H1 (cell line): Measurements from ENCODE around the gene MCF2L2. TPM values are rescaled to one million over a fixed set of nuclear protein-coding genes. Genes with fewer than 3 reads are reported as not detected.

Experiments used
- NRF1 ChIP-seq: IDR thresholded peaks from 2 replicates; pipeline ENCODE4 v1.6.1; 2011; ENCODE audit warnings: mild to moderate bottlenecking, low read depth, low read length, improper control_type of control experiment
- POLR2A ChIP-seq, 2 experiments: IDR thresholded peaks; 1 replicate in 1 of 2; 2 replicates in 1 of 2; pipeline ENCODE4 v1.6.1; 2011; ENCODE audit warnings: low read depth in 2 of 2, low read length in 2 of 2, mild to moderate bottlenecking in 2 of 2; ENCODE audit errors: control extremely low read depth in 1 of 2
- polyA plus RNA-seq, 7 experiments: library from polyadenylated mRNA; depleted of rRNA in 3 of 7; stranded (reverse) in 5 of 7; unstranded in 2 of 7; fragments of >200 nt in 5 of 7; fragments of 200-250 nt in 2 of 7; gene quantifications; 1 replicate in 5 of 7; 2 replicates in 1 of 7; 4 replicates in 1 of 7; pipeline versions ENCODE4 v1.2.1 to v1.2.3, GENCODE V29; 2011 to 2013; ENCODE audit warnings: missing spikeins in 2 of 7, mixed read lengths in 2 of 7
- total RNA-seq: library from RNA; stranded (reverse); fragmentation: NEBNext Ultra II Directional; extraction: Animal tissue kit (Norgen Biotek cat#: 25700); gene quantifications from 2 replicates; pipeline ENCODE4 v1.2.1, GENCODE V29; 2021

MCF2L2 gene
- total and polyA plus RNA-seq, 2 of the 8 experiments (the other 6 are each of a cell fraction or from before 2014, with no cell fraction given): 4.1 to 13.7 TPM

- no peak for TF ChIP-seq NRF1
- no peak for TF ChIP-seq POLR2A (IDR thresholded peaks at IDR 0.05; ENCODE audit: control extremely low read depth in 1 of 2, low read depth in 2 of 2, low read length in 2 of 2)
Measured at GRCh38 chr3:183261151-183261724, 167.2 kb downstream of the MCF2L2 start (continued).
